Lung (tissue), 16 donors: ENCODE measurements around the gene GABARAP. TPM values are rescaled to one million over a fixed set of nuclear protein-coding genes. Genes with fewer than 3 reads are reported as not detected.

Source experiments
- ATAC-seq: fragments of 200-7000 bp; cut with Tn5 transposase; one replicate; pipeline ENCODE4 v1.9.1; 2020; ENCODE audit warnings: moderate number of reproducible peaks; ENCODE audit not compliant: insufficient read depth, low FRiP score
- DNase-seq, 3 donors: peaks; one replicate each; pipeline ENCODE4 v3.0.0-alpha.2; 2013 to 2017
- H3K27ac ChIP-seq, 2 donors: one replicate each; pipeline ENCODE4 v1.5.1; 2013; ENCODE audit warnings: mild to moderate bottlenecking in 2 of 2, moderate library complexity in 2 of 2, control low read depth in 1 of 2, inconsistent platforms in 1 of 2, low read depth in 1 of 2, low read length in 1 of 2
- H3K27me3 ChIP-seq, 3 donors: one replicate each; pipeline ENCODE4 v1.5.1; 2013; ENCODE audit warnings: low read length in 2 of 3; ENCODE audit not compliant: control insufficient read depth in 3 of 3, insufficient read depth in 3 of 3
- H3K36me3 ChIP-seq, 4 donors: one replicate each; pipeline ENCODE4 v1.5.1; 2013; ENCODE audit warnings: low read length in 4 of 4, mild to moderate bottlenecking in 1 of 4, moderate library complexity in 1 of 4; ENCODE audit not compliant: control insufficient read depth in 4 of 4, insufficient read depth in 4 of 4
- H3K4me1 ChIP-seq, 5 donors: one replicate each; pipeline ENCODE4 v1.5.1; 2013; ENCODE audit warnings: low read length in 5 of 5, mild to moderate bottlenecking in 2 of 5, moderate library complexity in 1 of 5; ENCODE audit not compliant: control insufficient read depth in 5 of 5, insufficient read depth in 5 of 5
- H3K4me3 ChIP-seq: one replicate; pipeline ENCODE4 v1.5.1; 2013; ENCODE audit warnings: mild to moderate bottlenecking, control low read depth, moderate library complexity
- H3K9ac ChIP-seq, 2 donors: one replicate each; pipeline ENCODE4 v1.5.1; 2013; ENCODE audit warnings: low read length in 2 of 2, control low read depth in 1 of 2; ENCODE audit not compliant: insufficient read depth in 1 of 2
- H3K9me3 ChIP-seq, 4 donors: one replicate each; pipeline ENCODE4 v1.5.1; 2013; ENCODE audit warnings: low read length in 3 of 4, mild to moderate bottlenecking in 1 of 4, moderate library complexity in 1 of 4; ENCODE audit not compliant: control insufficient read depth in 4 of 4, insufficient read depth in 3 of 4
- WGBS, 2 donors: extraction: QIAGEN DNeasy Blood & Tissue Kit; methylation state at CpG; one replicate each; pipeline ENCODE4 v1.1.7; 2013; 5-methylcytosine and 5-hydroxymethylcytosine counted together
- long read RNA-seq, 5 donors: transcript quantifications; one replicate each; lab custom pipeline, GENCODE V29; 2026
- polyA plus RNA-seq, 2 donors: library from polyadenylated mRNA; stranded (reverse); fragments of 200-250 nt; gene quantifications; one replicate each; pipeline ENCODE4 v1.2.1, GENCODE V29; 2013
- total RNA-seq, 2 donors: library from RNA; depleted of rRNA in 1 of 2; stranded (reverse); fragments of >200 nt in 1 of 2; gene quantifications; one replicate each; pipeline ENCODE4 v1.2.1, GENCODE V29; 2014 to 2021
- TF ChIP-seq, protein P1 (sequence below): IDR thresholded peaks from 2 replicates; pipeline ENCODE4 v1.5.1; 2012; ENCODE audit warnings: mild to moderate bottlenecking; ENCODE audit errors: control extremely low read depth, extremely low read depth
- donor health status: control.
- donor health status: control.
- donor health status: Bipolar disorder and iron deficiency.
- donor health status: healthy.
- donor health status: DM: yes; HTN: yes; CAD: no.

The GABARAP gene
- total RNA-seq (100 to 1,000 TPM; 315 to 496 TPM), polyA plus RNA-seq (1,000 to 10,000 TPM in 1 of 2 donors, 100 to 1,000 TPM in 1; 874 to 1,149 TPM)
- long read RNA-seq, donor 1, transcript GABARAP-201 (4 exons, 1,634 nt) = major isoform, 347 of 382 reads
- long read RNA-seq, donor 1, transcript GABARAP-205 (3 exons, 476 nt) = minor isoform, 5 of 382 reads
- long read RNA-seq, donor 1, transcript GABARAP-204 (3 exons, 837 nt) = minor isoform, 19 of 382 reads
- long read RNA-seq, donor 1, partial matches to known transcripts = 9 of 382 reads
- long read RNA-seq, donor 1, other reads (novel, unspliced or antisense) = 0 of 382 reads
- long read RNA-seq, donor 2, transcript GABARAP-204 (3 exons, 837 nt) = minor isoform, 17 of 165 reads
- long read RNA-seq, donor 2, transcript GABARAP-205 (3 exons, 476 nt) = minor isoform, 5 of 165 reads
- long read RNA-seq, donor 2, transcript GABARAP-201 (4 exons, 1,634 nt) = major isoform, 140 of 165 reads
- long read RNA-seq, donor 2, partial matches to known transcripts = 0 of 165 reads
- long read RNA-seq, donor 2, other reads (novel, unspliced or antisense) = 0 of 165 reads
- long read RNA-seq, donor 3, transcript GABARAP-204 (3 exons, 837 nt) = minor isoform, 12 of 216 reads
- long read RNA-seq, donor 3, transcript GABARAP-201 (4 exons, 1,634 nt) = major isoform, 201 of 216 reads
- long read RNA-seq, donor 3, partial matches to known transcripts = 0 of 216 reads
- long read RNA-seq, donor 3, other reads (novel, unspliced or antisense) = 0 of 216 reads
- long read RNA-seq, donor 4, transcript GABARAP-205 (3 exons, 476 nt) = minor isoform, 7 of 174 reads
- long read RNA-seq, donor 4, transcript GABARAP-201 (4 exons, 1,634 nt) = major isoform, 160 of 174 reads
- long read RNA-seq, donor 4, transcript GABARAP-204 (3 exons, 837 nt) = minor isoform, 7 of 174 reads
- long read RNA-seq, donor 4, partial matches to known transcripts = 0 of 174 reads
- long read RNA-seq, donor 4, other reads (novel, unspliced or antisense) = 0 of 174 reads
- long read RNA-seq, donor 5, transcript GABARAP-201 (4 exons, 1,634 nt) = major isoform, 384 of 409 reads
- long read RNA-seq, donor 5, transcript GABARAP-205 (3 exons, 476 nt) = minor isoform, 7 of 409 reads
- long read RNA-seq, donor 5, transcript GABARAP-204 (3 exons, 837 nt) = minor isoform, 16 of 409 reads
- long read RNA-seq, donor 5, partial matches to known transcripts = 0 of 409 reads
- long read RNA-seq, donor 5, other reads (novel, unspliced or antisense) = 0 of 409 reads

DNA sequence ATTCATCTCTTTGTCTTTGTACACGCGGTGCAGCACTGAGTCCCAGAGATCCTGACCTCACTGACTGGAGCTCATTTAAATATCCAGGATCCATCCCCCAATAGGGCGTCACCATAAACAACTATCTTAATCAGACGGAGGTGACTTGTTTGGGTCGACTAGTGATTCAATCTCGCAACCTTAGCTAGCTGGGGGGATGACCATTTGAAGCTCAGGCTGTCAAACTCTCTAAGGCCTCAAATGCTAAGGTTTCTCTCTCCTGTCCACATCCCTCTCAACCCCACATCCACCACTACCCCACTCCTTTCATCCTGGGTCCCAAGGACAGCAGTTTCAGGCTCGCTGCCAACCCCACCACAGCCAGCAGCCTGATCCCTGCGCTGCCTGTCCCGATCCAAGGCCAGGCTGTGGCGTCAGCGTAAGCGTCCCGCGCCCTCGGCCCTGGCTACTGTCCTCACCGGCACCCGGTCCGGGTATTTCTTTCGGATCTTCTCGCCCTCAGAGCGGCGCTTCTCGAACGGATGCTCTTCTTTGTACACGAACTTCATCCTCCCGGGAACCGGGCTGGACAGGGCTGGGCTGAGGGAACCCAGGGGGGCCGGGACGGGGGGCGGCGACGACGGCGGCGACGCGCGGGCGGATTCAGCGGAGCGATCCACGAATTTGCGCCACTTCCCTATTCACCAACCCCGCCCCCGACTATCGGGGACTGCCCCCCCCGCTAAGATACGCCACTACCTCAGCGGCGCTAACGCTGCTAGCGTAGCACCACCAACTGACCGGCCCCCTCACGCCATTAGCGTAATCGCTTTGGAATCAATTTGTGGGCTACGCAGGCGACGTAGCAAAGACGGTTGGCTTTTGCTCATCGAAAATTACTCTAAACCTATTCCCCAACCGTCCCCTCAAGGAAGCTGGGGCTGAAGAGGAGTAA, at the start of gene GABARAP:
GABARAP (minus strand) TSS at position 667 of the 934 bp plus-strand sequence; CDS start at position 548, 119 bp downstream.
- TF ChIP-seq, protein P1, sequence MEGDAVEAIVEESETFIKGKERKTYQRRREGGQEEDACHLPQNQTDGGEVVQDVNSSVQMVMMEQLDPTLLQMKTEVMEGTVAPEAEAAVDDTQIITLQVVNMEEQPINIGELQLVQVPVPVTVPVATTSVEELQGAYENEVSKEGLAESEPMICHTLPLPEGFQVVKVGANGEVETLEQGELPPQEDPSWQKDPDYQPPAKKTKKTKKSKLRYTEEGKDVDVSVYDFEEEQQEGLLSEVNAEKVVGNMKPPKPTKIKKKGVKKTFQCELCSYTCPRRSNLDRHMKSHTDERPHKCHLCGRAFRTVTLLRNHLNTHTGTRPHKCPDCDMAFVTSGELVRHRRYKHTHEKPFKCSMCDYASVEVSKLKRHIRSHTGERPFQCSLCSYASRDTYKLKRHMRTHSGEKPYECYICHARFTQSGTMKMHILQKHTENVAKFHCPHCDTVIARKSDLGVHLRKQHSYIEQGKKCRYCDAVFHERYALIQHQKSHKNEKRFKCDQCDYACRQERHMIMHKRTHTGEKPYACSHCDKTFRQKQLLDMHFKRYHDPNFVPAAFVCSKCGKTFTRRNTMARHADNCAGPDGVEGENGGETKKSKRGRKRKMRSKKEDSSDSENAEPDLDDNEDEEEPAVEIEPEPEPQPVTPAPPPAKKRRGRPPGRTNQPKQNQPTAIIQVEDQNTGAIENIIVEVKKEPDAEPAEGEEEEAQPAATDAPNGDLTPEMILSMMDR = no peak
- peak; percentile 97 to 98 (median 98) for DNase-seq
- 0% methylated on average over 59 to 62 of the region's 62 CpGs for WGBS, 2 donors

DNA sequence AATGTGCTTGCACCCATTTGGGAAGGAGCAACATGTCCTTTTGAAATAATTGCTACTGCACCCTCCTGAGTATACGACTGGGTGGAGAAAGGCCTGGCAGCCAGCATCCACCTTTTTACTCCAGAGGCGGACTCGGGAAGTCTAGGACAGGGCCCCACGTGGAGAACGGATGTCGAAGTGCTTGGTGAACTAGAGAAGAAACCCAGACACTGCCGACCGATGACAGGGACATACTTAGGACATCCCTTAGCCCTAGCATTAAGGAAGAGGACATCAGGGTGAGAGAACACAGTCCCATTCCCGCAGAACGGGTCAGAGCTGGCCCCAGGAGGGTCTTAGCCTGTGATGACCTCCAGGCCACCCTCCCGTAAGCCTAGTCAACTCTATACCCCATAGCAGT, 48.4 kb upstream of the GABARAP start:
- ATAC-seq = no peak
- WGBS, 2 donors = 86 to 90% methylated on average over 11 of the region's 11 CpGs
- H3K27ac ChIP-seq = no peak overlapping the region
- no peaks in the 10 kb centered on the region for H3K36me3 ChIP-seq
- TF ChIP-seq, protein P1 = no peak
- H3K4me3 ChIP-seq = no peak overlapping the region
- peaks cover 0 to 30% (median 21%) of the 10 kb centered on the region in 3 donors for H3K27me3 ChIP-seq
- no peak overlapping the region for H3K9ac ChIP-seq
- H3K9me3 ChIP-seq = no peaks in the 10 kb centered on the region
- no peak for DNase-seq
- H3K4me1 ChIP-seq = peaks cover 2 to 14% (median 10%) of the 10 kb centered on the region in 5 donors

More for the DNA sequence above, at the start of gene GABARAP:
- peak within 1 kb of the TSS; percentile 94 to 99 for H3K9ac ChIP-seq
- peak within 1 kb of the TSS; percentile 94 to 97 for H3K27ac ChIP-seq
- peak; percentile 74 for ATAC-seq
- peaks cover 8 to 33% (median 28%) of the 10 kb centered on the region in 4 donors for H3K36me3 ChIP-seq
- H3K4me3 ChIP-seq = peak within 1 kb of the TSS; percentile 83
- no peaks in the 10 kb centered on the region for H3K9me3 ChIP-seq
- peaks cover 4 to 29% (median 14%) of the 10 kb centered on the region in 5 donors for H3K4me1 ChIP-seq
- no peaks in the 10 kb centered on the region for H3K27me3 ChIP-seq

DNA sequence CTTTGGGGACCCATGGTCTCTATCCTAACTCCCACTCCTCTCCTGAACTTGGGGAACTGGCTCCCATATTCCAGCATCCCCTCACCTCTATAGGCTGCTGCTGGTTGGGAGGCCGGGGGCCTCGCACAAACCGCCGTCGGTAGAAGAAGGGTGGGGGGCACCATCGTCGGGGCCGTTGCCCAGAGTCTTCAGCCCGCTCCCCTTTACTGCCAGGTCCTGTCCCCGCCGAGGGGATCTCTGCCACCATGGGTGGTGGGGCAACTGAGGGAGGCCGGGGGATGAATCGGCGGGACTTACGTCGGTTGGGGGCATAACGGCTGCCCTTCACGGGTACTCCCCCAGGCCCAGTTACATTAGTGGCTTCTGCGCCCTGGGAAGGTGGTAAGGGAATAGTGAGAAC, 47.9 kb upstream of the GABARAP start:
- Histone ChIP-seq H3K9me3 (no peaks in the 10 kb centered on the region), H3K36me3 (no peaks in the 10 kb centered on the region), H3K4me1 (peaks cover 2 to 14% (median 10%) of the 10 kb centered on the region in 5 donors), H3K9ac (no peak overlapping the region), H3K27me3 (peaks cover 0 to 25% (median 15%) of the 10 kb centered on the region in 3 donors), H3K27ac (no peak overlapping the region), H3K4me3 (no peak overlapping the region)
- DNase-seq (no peak), ATAC-seq (no peak)
- 91 to 94% methylated on average over 19 of the region's 19 CpGs for WGBS, 2 donors
- TF ChIP-seq, protein P1 = no peak
